Activated CD4-positive, alpha-beta T cell treated with anti-CD3 and anti-CD28 coated beads, Interleukin-2, Interleukin-4, amounts not matched to agents 100 ng/mL and 50 ng/mL, durations not matched to agents 16 hours and 8 hours (primary cell): Measurements from ENCODE around the gene GNLY.
"Not testable (repeated sequence)": the region's sequence is repeated elsewhere in the genome, so short reads cannot be mapped to it uniquely, and the experiment has no call there.

Experiments used
- DNase-seq: peaks from one replicate; pipeline ENCODE4 v3.0.0-alpha.2; 2020; ENCODE audit warnings: low spot score

The GNLY gene

GRCh38 chr2:85710687-85711577 is 16.8 kb downstream of the GNLY start:
- no peak for DNase-seq

GRCh38 chr2:85711578-85712060 is 17.5 kb downstream of the GNLY start:
- no peak for DNase-seq

DNA sequence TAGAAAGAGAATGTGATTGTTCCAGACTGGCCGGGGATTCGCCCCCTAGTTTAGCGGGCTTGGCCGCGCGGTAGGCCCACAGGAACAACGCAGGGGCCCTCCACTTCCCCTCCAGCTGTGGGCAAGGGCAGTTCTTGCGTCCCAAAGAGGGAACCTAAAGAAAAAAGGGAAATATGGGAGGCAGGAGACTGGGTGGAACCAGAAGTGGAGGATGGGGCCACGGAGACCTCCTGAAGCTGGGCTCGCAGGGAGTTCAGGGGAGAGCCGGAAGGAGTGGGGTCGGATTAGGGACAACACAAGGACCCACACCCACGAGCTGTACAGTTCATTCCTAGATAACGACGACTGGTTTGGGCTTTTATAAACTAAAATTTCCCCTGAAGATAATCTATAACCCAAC is 18.2 kb downstream of the GNLY start:
- DNase-seq: no peak

GRCh38 chr2:85712849-85713612 is 18.9 kb downstream of the GNLY start:
- DNase-seq: no peak

DNA sequence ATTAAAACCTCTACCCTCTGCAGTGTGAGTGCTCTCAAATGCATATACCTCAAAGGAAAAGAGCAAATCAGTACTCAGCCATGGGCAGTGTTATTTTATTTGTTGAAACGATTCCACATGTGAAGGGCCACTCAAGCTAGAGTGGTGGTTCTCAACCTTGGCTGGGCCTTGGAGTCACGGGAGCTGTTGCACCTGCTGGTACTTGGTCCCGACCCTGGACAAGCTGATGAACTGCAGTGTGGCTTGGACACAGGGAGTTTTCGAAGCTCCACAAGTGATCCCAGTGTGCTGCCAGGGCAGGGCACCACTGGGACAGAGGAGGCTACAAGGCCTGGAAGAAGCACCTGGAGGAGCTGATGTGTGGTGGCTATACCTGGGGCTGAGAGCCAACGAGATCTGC is 19.7 kb downstream of the GNLY start:
- no peak for DNase-seq

DNA sequence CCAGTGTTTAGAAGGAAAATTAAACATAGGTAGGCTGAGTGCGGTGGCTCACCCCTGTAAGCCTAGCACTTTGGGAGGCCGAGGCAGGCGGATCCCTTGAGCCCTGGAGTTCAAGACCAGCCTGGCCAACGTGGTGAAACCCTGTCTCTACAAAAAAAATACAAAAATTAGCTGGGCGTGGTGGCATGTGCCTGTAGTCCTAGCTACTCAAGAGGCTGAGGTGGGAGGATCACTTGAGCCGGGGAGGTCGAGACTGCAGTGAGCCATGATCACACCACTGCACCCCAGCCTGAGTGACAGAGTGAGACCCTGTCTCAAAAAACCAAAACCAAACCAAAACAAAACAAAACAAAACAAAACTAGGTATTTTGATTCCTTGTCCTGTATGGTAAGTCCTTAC is 20.3 kb downstream of the GNLY start:
- DNase-seq: not testable (repeated sequence)

DNA sequence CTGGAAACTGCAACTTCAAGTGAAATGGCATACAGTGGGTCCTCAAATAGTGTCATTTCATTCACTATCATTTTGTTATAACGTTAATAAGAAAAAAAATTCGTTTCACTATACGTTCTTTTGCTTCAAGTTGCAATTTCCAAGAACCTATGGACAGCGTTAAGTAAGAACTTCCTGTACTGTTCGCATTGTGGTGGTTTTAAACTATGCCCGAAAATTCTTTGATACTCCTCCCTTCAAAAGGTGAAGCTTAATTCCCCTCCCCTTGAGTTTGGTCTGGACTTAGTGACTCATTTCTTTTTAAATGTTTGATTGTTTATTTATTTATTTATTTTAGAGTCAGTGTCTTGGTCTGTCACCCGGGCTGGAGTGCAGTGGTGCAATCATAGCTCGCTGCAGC is 20.7 kb downstream of the GNLY start:
- no peak for DNase-seq

DNA sequence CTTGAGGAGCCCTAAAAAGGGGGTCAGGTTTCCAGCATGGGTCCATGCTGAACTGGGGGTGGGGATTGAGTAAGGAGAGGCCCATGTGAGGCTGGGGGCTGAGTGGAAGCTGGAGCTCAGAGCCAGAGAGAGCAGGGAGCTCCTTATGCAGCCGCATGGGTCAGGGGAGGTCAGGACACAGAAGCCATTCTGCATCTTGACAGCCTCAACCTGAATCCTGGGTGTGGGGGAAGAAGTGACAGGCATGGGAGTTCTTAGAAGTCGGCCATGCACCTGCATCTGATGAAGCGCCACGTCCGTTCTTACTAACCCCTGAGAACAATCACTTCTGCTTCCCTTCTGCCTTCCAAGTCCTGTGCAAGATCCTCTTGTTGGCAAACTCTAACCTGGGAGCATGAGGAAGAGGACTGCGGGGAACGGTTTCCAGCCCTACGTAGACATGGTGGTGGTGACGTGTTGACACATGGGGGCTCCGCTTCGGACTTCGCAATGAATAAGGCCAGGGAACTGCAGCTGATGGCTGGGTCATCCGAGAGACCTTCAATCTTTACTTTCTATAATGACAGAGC is 22.3 kb downstream of the GNLY start:
- DNase-seq: no peak

DNA sequence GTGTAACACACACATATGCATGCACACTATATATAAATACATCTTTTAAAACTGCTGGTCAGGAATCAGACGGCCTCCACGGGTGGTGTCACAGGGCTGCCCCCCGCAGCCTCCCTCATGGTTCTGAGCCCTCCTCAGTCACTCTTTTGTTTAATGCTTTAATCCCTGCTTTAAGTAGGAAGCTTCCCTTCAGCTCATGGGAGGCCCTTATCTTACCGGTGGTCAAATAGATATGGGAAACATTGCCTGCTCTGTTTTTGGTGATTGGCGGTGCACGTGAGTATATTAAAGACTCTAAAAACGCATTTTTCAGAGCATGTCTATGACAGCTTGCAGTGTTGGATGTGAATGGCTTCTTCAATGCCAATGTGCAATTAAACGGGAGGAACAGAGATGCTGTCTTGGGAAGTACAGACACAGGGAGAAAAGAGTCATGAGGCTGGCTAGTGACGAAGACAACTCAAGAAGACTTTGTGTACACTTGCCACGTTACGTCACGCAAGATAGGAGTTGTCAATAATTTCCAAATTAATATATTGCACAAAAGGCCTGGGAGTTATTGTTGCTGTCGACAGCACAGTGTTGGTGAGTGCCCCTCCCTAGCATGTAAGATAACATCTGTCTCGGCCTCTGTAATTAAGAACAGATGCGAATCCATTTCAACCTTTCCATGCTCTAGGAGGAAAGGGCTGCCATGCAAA is 23.3 kb downstream of the GNLY start:
- no peak for DNase-seq

DNA sequence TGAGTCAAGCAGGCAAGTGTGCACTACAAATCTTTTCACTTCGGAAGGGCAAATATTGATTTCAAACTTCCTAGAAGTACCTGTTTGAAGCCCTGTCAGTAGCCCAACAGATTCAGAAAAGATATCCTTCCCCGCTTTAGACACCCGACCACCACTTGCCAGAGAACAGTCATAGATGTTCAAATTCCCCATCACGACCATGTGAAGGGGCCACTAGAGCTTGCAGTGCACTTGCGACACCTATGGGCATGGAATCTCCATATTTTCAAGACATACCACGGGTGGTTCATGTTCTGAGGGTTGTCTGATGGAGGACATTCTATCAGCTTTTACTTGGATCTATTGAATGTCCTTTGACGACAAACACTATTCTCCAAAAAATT is 23.8 kb downstream of the GNLY start:
- DNase-seq: no peak

DNA sequence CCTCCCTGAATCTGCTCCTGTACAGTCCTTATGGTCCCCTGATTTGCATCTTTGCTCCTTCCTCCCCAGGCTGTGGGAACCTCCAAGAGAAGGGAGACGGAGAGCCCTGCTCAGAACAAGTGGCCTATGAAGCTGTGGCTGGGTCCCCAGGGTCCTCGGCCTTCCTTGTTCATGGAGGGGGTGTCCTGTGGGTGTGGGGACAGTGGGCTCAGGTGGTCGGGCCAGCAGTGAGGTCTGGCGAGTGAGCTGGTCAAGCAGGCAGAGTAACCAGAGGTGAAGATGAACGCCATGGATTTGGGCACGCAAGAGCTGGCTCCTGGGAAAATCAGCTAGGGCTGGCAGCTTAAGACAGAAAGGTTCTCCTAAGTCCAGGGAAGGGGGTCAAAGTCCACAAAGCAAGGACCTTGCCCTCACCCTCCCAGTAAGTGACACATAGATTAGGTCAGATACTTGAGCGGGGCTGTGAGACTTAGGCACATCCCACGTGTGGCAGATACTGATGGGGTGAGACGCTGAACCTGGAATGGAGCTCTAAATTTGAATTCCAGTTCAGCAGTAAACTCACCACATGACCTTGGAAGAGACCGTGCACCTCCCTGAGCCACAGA is 24.8 kb downstream of the GNLY start:
- no peak for DNase-seq

GRCh38 chr2:85719609-85720240 is 25.6 kb downstream of the GNLY start:
- DNase-seq: no peak

DNA sequence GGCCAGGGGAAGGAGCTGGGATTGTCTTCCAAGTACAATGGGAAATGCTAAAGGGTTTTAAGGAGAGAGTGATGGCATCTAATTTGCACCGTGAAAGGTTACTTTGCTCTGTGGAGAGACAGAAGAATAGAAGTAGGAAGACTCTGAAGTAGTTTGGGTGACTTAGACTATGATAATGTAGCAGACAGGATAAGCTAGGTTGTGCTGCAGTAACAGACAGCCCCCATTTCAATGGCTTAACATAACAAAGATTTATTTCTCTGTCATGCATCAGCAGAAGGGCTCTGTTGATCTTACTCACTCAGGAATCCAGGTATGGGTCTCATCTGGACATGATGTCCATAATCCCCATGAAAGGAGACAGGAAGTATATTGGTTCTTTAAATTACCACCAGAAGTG is 26.4 kb downstream of the GNLY start:
- DNase-seq: no peak

- DNase-seq: no peak
Measured at GRCh38 chr2:85721641-85722040, 27.5 kb downstream of the GNLY start.

DNA sequence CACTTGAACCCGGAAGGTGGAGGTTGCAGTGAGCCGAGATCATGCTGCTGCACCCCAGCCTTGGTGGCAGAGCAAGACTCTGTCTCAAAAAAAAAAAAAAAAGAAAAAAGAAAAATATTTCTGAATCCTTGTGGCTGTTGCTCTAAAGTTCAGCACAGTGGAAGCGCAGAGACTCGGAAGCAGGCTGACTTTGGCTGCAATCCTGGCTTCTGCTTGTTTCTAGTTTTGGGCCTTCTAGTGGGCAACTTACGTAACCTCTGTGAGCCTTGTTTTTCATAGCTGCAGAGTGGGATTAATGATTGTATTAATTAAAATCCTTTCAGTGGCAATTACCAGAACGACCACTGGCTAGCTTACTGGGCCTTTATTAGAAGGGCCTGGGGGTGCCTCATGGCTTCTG is 28.4 kb downstream of the GNLY start:
- DNase-seq: no peak

DNA sequence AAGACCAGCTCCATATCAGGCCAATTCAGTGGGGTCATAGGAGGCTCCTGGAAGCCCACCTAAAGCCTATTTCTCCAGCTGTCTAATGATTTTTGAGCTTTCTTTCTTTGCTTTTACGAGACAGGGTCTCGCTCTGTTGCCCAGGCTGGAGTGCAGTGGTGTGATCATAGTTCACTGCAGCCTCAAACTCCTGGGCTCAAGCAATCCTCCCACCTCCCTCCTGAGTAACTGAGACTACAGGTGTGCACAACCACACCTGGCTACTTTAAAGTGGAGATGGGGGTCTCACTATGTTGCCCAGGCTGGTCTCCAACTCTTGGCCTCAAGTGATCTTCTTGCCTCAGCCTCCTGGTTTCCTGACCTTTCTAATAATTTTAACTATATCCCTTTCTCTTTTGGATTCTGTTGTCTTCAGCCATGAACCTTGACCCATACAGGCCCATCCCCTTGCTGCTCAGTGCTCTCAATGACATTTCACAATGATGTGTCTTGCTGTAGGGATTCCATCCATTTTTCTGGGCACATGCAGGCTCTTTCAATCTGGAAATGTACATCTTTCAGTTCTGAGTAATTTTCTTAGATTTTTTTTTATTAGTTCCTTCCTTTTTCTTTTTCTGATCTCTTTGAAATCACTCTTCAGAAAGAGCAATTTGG is 29.7 kb downstream of the GNLY start:
- DNase-seq: no peak

DNA sequence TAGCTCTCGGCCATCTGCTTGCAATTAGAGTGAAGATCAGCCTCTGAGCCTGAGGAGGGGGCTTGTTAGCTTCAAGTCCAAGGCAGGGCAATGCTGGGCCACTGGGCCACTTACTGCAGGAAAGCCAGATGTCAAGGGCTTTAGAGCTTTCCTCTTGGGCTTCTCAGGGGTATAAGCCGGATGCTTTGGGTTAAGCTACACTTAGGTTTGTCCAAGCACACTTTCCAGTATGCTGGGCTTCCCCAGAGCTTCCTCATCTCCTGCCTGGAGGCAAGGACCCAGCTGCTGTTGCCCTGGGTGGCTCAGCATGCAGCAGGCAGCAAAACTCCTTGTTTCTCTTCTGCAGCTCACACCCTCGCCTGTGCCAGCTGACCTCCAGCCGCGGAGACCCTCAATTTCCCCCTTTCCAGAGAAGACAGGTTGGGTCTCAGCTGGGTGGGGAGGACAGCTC is 30.6 kb downstream of the GNLY start:
- DNase-seq: no peak

DNA sequence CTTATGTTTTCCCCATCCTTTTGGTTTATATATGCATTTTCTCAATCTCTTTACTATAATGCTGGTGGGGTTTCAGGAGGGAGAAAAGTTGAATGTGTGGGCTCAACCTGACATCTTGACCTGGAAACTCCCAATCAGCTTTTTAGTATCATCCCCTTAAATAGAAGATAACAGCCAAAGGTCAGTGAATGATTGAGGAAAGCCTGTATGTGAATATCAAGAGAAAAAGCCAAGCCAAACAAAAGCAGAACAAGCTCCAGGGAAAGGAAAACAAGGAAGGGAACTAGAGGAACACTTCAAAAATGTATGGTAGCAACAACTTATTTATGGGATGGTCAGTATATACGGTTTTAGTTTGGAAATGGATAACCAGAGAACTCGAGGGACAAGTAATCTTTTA is 31.3 kb downstream of the GNLY start:
- DNase-seq: no peak

DNA sequence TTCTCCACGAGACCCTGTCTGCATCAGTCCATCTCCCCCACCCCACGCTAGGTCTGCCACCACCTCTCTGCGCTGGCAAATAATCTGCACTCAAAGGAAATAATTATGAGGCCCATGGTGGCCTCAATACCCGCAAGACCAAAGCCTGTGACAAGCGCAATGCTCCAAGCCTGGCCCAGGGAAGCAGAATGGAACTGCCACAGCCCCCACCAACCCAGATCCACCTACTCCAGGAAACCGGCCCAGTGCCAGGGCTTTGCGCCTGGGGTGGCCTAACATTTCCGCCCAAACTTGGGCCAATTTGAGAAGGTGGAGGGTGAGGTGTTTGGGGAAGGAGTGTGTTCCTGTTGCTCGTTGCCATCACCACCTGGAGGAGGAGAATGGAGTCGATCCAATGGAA is 33.6 kb downstream of the GNLY start:
- DNase-seq: no peak

GRCh38 chr2:85728342-85728741 is 34.2 kb downstream of the GNLY start:
- DNase-seq: no peak
